Activated CD8-positive, alpha-beta T cell treated with anti-CD3 and anti-CD28 coated beads for 36 hours (primary cell): Measurements from ENCODE around the gene RAB15. TPM values are rescaled to one million over a fixed set of nuclear protein-coding genes. Genes with fewer than 3 reads are reported as not detected.

Experiments
- ATAC-seq: fragments of 200-7000 bp; cut with Tn5 transposase; one replicate; pipeline ENCODE4 v1.10.0; 2021; ENCODE audit warnings: mild to moderate bottlenecking, moderate library complexity
- CTCF ChIA-PET: fragments of 350-600 bp; sonication (Branson Sonifier 250); formaldehyde crosslinking; loops from one replicate; lab custom pipeline; 2021; ENCODE audit warnings: antibody characterized with exemption; lab: Charles Lee
- POLR2A ChIA-PET: fragments of 350-600 bp; sonication (Branson Sonifier 250); formaldehyde crosslinking; loops from one replicate; lab custom pipeline; 2021; ENCODE audit warnings: antibody characterized with exemption; lab: Charles Lee
- DNase-seq: peaks from one replicate; pipeline ENCODE4 v3.0.0-alpha.2; 2020
- H3K27ac Mint-ChIP-seq: one replicate; pipeline ENCODE4 v1.8.0; 2021; ENCODE audit warnings: mild to moderate bottlenecking, mixed read lengths
- H3K27me3 Mint-ChIP-seq: one replicate; pipeline ENCODE4 v1.8.0; 2021; ENCODE audit warnings: mixed read lengths
- H3K36me3 Mint-ChIP-seq: one replicate; pipeline ENCODE4 v1.8.0; 2021; ENCODE audit warnings: low read depth, mixed read lengths
- H3K4me1 Mint-ChIP-seq: one replicate; pipeline ENCODE4 v1.8.0; 2021; ENCODE audit warnings: low read depth, mixed read lengths
- H3K4me3 Mint-ChIP-seq: one replicate; pipeline ENCODE4 v1.8.0; 2021; ENCODE audit warnings: mild to moderate bottlenecking, moderate library complexity, mixed read lengths
- H3K9me3 Mint-ChIP-seq: one replicate; pipeline ENCODE4 v1.8.0; 2021; ENCODE audit warnings: mixed read lengths
- intact Hi-C: fragments of 100-400 bp; cut with micrococcal nuclease; formaldehyde crosslinking; loops from one replicate; pipeline ENCODE4 v1.10.0; 2022
- total RNA-seq, 2 experiments: library from RNA; stranded (reverse); gene quantifications; one replicate each; pipeline ENCODE4 v1.2.3, GENCODE V29; 2021
- TF ChIP-seq, protein P1 (sequence below): fragments of 200-600 bp; IDR thresholded peaks from one replicate; pipeline ENCODE4 v1.8.0; 2022; ENCODE audit warnings: antibody characterized with exemption, mild to moderate bottlenecking

RAB15 gene
- total RNA-seq, 2 experiments from 2014 or later: 2.1 to 2.3 TPM

DNA sequence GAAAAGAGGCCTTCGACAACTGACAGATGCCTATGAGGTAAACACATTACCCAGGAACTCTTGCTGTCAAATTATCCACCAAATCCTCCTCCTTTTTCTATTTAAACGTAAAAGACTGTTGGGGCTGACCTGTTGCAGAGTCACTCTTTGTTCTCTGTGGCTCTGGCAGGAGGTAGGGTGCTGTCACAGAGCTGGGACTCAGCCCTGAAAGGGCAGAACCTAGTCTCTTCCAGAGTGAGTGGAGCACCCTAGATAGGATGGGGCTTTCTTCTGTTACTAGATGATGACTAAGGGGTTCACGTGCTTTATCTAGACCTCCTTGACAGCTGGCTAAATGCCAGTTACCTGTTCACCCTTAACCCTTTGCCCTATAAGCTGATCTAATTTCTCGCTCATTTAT lies 40.2 kb upstream of the RAB15 start:
- POLR2A ChIA-PET: no interaction called here
- Mint-ChIP-seq H3K9me3 (no peaks in the 10 kb centered on the region), H3K4me1 (no peaks in the 10 kb centered on the region), H3K27ac (no peak overlapping the region), H3K36me3 (peaks cover 19% of the 10 kb centered on the region), H3K27me3 (no peaks in the 10 kb centered on the region), H3K4me3 (no peak overlapping the region)
- DNase-seq (no peak), ATAC-seq (no peak)
- intact Hi-C loops: no loop called here
- CTCF ChIA-PET: interaction anchor here (1.3 kb wide), 1 partner anchor 11 kb away, joined by 3 read pairs; no protein-coding TSS in a partner anchor
- TF ChIP-seq, protein P1, sequence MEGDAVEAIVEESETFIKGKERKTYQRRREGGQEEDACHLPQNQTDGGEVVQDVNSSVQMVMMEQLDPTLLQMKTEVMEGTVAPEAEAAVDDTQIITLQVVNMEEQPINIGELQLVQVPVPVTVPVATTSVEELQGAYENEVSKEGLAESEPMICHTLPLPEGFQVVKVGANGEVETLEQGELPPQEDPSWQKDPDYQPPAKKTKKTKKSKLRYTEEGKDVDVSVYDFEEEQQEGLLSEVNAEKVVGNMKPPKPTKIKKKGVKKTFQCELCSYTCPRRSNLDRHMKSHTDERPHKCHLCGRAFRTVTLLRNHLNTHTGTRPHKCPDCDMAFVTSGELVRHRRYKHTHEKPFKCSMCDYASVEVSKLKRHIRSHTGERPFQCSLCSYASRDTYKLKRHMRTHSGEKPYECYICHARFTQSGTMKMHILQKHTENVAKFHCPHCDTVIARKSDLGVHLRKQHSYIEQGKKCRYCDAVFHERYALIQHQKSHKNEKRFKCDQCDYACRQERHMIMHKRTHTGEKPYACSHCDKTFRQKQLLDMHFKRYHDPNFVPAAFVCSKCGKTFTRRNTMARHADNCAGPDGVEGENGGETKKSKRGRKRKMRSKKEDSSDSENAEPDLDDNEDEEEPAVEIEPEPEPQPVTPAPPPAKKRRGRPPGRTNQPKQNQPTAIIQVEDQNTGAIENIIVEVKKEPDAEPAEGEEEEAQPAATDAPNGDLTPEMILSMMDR: no peak

DNA sequence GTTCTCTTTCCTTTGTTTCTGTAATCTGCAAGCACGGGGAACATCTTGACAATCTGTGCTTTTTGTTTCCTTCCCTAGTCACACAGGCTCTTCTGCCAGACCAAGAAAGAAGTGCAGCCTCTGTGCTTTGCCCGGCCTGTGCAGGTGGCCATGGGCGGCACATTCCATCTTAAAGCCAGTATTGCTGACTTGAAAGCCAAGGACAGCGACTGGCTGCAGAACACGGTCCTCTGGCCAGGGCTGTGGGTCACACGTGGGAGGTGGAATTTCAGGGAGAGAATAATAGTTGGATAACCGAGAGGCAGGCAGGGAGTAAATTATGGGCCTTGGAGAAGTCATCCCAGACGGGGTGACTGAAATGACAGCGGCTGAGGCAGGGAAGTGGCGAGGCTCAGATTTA lies 39.4 kb upstream of the RAB15 start:
- Mint-ChIP-seq H3K9me3 (no peaks in the 10 kb centered on the region), H3K4me1 (no peaks in the 10 kb centered on the region), H3K27ac (no peak overlapping the region), H3K4me3 (no peak overlapping the region), H3K36me3 (peaks cover 20% of the 10 kb centered on the region), H3K27me3 (no peaks in the 10 kb centered on the region)
- POLR2A ChIA-PET: no interaction called here
- no peak for ATAC-seq
- intact Hi-C loops: no loop called here
- TF ChIP-seq, protein P1: no peak
- no peak for DNase-seq
- CTCF ChIA-PET: no interaction called here

DNA sequence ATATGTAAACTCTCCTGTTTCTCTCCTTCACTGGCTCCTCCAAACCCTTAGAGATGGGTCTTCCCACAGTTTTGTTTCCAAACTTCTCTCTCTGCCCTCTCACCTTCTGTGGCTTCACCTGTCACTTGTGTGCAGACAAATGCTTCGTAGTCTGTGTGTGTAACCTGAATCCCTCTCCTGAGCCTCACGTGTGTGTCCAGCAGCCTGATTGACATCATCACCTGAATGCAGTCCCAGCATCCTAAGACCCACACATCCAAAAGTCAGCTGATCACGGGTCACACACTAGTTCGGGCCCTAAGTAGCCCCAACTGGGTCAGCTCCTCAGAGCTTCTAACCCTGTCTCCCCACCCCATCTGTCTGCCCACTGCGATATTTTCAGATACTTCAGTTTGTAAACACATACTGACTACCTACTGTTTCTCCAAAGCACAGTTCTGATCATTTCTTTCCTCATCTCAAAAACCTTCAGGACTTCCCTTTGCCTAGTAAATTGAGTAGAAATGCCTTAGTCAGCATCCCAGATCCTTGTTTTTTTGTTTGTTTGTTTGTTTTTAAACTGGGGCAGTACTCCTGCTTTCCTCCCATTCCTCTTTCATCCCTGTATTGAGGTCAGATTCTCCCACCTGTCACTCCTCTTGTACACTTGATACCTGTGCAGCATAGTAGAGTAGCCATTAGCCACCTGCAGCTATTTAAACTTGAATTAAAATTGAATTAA lies 38.2 kb upstream of the RAB15 start:
- Mint-ChIP-seq H3K9me3 (no peaks in the 10 kb centered on the region), H3K4me1 (peaks cover 2% of the 10 kb centered on the region), H3K36me3 (peaks cover 25% of the 10 kb centered on the region), H3K27me3 (no peaks in the 10 kb centered on the region), H3K4me3 (no peak overlapping the region), H3K27ac (no peak overlapping the region)
- TF ChIP-seq, protein P1: no peak
- no peak for DNase-seq
- ChIA-PET CTCF (no interaction called here), POLR2A (no interaction called here)
- intact Hi-C loops: no loop called here
- no peak for ATAC-seq

DNA sequence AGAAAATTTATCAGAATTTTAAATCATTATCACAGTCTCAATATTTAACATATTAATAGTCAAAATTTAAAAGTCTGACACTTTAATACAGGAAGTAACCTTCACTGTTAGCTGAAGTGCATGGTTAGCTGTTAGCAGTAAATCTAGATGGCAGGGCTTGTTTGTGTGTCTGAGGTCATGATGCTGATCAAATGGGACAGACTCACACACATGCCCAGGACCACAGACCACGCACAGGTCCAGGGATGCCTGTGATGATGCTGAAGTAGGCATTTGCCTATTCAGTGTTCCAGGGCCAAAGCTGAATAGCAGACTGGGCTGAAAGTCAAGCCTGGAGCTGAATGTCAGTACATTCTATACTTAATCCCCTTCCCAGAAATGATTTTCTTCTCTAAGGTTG lies 35.1 kb upstream of the RAB15 start:
- Mint-ChIP-seq H3K36me3 (peaks cover 28% of the 10 kb centered on the region), H3K27ac (no peak overlapping the region), H3K4me1 (peaks cover 22% of the 10 kb centered on the region), H3K9me3 (no peaks in the 10 kb centered on the region), H3K4me3 (no peak overlapping the region), H3K27me3 (no peaks in the 10 kb centered on the region)
- intact Hi-C loops: no loop called here
- ATAC-seq (no peak), DNase-seq (no peak)
- ChIA-PET CTCF (interaction anchor here (1.4 kb wide), 1 partner anchor 13 kb away, joined by 6 read pairs; no protein-coding TSS in a partner anchor), POLR2A (interaction anchor here (1.1 kb wide), 1 partner anchor 17 kb away, joined by 7 read pairs; no protein-coding TSS in a partner anchor)
- TF ChIP-seq, protein P1: no peak

DNA sequence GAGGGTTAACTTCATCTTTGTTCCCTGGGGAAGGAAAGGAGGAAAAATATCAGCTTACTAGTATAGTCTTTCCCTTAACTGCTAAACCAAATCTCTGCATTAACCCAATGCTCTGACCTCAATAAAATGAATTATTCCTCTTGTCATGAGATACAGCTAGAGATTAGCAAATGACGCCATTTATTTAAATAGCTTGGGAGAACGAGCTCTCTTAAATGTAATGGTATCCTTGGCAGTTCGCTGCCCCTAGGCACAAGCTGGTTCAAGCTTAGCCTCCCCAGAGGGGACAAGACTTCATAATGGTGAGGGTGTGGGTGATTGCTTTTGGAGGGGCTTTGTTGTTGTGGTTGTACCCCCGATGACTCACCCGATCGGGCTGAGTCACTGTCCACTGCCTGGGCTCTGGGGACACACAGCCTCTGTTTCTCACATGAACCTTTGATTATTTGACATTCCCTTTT lies 34.2 kb upstream of the RAB15 start:
- H3K27ac Mint-ChIP-seq: no peak overlapping the region
- peaks cover 27% of the 10 kb centered on the region for H3K4me1 Mint-ChIP-seq
- DNase-seq (no peak), ATAC-seq (no peak)
- TF ChIP-seq, protein P1: no peak
- no peaks in the 10 kb centered on the region for H3K9me3 Mint-ChIP-seq
- H3K4me3 Mint-ChIP-seq: no peak overlapping the region
- peaks cover 25% of the 10 kb centered on the region for H3K36me3 Mint-ChIP-seq
- intact Hi-C loops: no loop called here
- ChIA-PET CTCF (interaction anchor here (1.1 to 1.6 kb wide), 3 partner anchors 14 to 20 kb away, joined by 3 to 6 read pairs (median 3); partner anchors contain the start of gene FNTB), POLR2A (interaction anchor here (1.1 kb wide), 1 partner anchor 18 kb away, joined by 7 read pairs; no protein-coding TSS in a partner anchor)
- no peaks in the 10 kb centered on the region for H3K27me3 Mint-ChIP-seq
